T-helper 1 cell treated with Interleukin-12 subunit alpha and Interleukin-12 subunit beta and Interleukin-4 antibody, amounts not matched to agents 30 μg/mL and 1 μg/mL, for 36 hours (primary cell): ENCODE results near the gene MYCBPAP.

Experiments
- H3K27ac Mint-ChIP-seq: one replicate; pipeline ENCODE4 v1.8.0; 2021; ENCODE audit warnings: mild to moderate bottlenecking, mixed read lengths
- H3K27me3 Mint-ChIP-seq: one replicate; pipeline ENCODE4 v1.8.0; 2021; ENCODE audit warnings: low read depth, mixed read lengths
- H3K36me3 Mint-ChIP-seq: one replicate; pipeline ENCODE4 v1.8.0; 2021; ENCODE audit warnings: low read depth, mixed read lengths
- H3K4me1 Mint-ChIP-seq: one replicate; pipeline ENCODE4 v1.8.0; 2021; ENCODE audit warnings: low read depth, mixed read lengths
- H3K4me3 Mint-ChIP-seq: one replicate; pipeline ENCODE4 v1.8.0; 2021; ENCODE audit warnings: mild to moderate bottlenecking, moderate library complexity, mixed read lengths
- H3K9me3 Mint-ChIP-seq: one replicate; pipeline ENCODE4 v1.8.0; 2021; ENCODE audit warnings: mixed read lengths

The MYCBPAP gene

GRCh38 chr17:50541402-50541715, 33.1 kb downstream of the MYCBPAP start:
- Mint-ChIP-seq H3K36me3 (no peaks in the 10 kb centered on the region), H3K4me3 (peak overlapping the region; percentile 85), H3K9me3 (no peaks in the 10 kb centered on the region), H3K27ac (no peak overlapping the region), H3K4me1 (peaks cover 11% of the 10 kb centered on the region), H3K27me3 (peaks cover 20% of the 10 kb centered on the region)

GRCh38 chr17:50541716-50542688, 33.8 kb downstream of the MYCBPAP start:
- Mint-ChIP-seq H3K4me1 (peaks cover 15% of the 10 kb centered on the region), H3K9me3 (no peaks in the 10 kb centered on the region), H3K27me3 (peaks cover 21% of the 10 kb centered on the region), H3K4me3 (peak overlapping the region; percentile 85), H3K27ac (peak overlapping the region; percentile 49), H3K36me3 (no peaks in the 10 kb centered on the region)

- Mint-ChIP-seq H3K9me3 (no peaks in the 10 kb centered on the region), H3K27me3 (peaks cover 21% of the 10 kb centered on the region), H3K4me3 (peak overlapping the region; percentile 85), H3K4me1 (peaks cover 15% of the 10 kb centered on the region), H3K36me3 (no peaks in the 10 kb centered on the region), H3K27ac (no peak overlapping the region)
Measured at GRCh38 chr17:50542795-50543774, 34.8 kb downstream of the MYCBPAP start.

- Mint-ChIP-seq H3K4me3 (peak overlapping the region; percentile 1), H3K27me3 (peaks cover 21% of the 10 kb centered on the region), H3K36me3 (no peaks in the 10 kb centered on the region), H3K4me1 (peaks cover 15% of the 10 kb centered on the region), H3K9me3 (no peaks in the 10 kb centered on the region), H3K27ac (no peak overlapping the region)
Measured at GRCh38 chr17:50544516-50544915, 36.3 kb downstream of the MYCBPAP start.

- Mint-ChIP-seq H3K27me3 (peaks cover 21% of the 10 kb centered on the region), H3K4me1 (peaks cover 15% of the 10 kb centered on the region), H3K4me3 (no peak overlapping the region), H3K36me3 (no peaks in the 10 kb centered on the region), H3K9me3 (no peaks in the 10 kb centered on the region), H3K27ac (no peak overlapping the region)
Measured at GRCh38 chr17:50545311-50545710, 37.1 kb downstream of the MYCBPAP start.

- no peaks in the 10 kb centered on the region for H3K9me3 Mint-ChIP-seq
- H3K4me1 Mint-ChIP-seq = peaks cover 14% of the 10 kb centered on the region
- H3K4me3 Mint-ChIP-seq = peak overlapping the region; percentile 67
- H3K36me3 Mint-ChIP-seq = no peaks in the 10 kb centered on the region
- H3K27me3 Mint-ChIP-seq = peaks cover 21% of the 10 kb centered on the region
- peak overlapping the region; percentile 11 for H3K27ac Mint-ChIP-seq
Measured at GRCh38 chr17:50546701-50547034, 38.4 kb downstream of the MYCBPAP start.

- Mint-ChIP-seq H3K27ac (peak within 1 kb of the TSS; percentile 71), H3K27me3 (peaks cover 21% of the 10 kb centered on the region), H3K36me3 (no peaks in the 10 kb centered on the region), H3K9me3 (no peaks in the 10 kb centered on the region), H3K4me1 (peaks cover 12% of the 10 kb centered on the region), H3K4me3 (peak within 1 kb of the TSS; percentile 76)
Measured at GRCh38 chr17:50547035-50547735, 38.9 kb downstream of the MYCBPAP start, which contains the start of gene SPATA20. TSS of gene SPATA20 (plus strand) at chr17:50547174. CDS start at chr17:50547209, 35 bp downstream.

GRCh38 chr17:50547736-50548083, 39.5 kb downstream of the MYCBPAP start:
- Mint-ChIP-seq H3K9me3 (no peaks in the 10 kb centered on the region), H3K27ac (no peak overlapping the region), H3K36me3 (no peaks in the 10 kb centered on the region), H3K4me1 (peaks cover 6% of the 10 kb centered on the region), H3K27me3 (peaks cover 21% of the 10 kb centered on the region), H3K4me3 (peak overlapping the region; percentile 76)

GRCh38 chr17:50548831-50549230, 40.6 kb downstream of the MYCBPAP start:
- H3K9me3 Mint-ChIP-seq = no peaks in the 10 kb centered on the region
- no peak overlapping the region for H3K27ac Mint-ChIP-seq
- H3K36me3 Mint-ChIP-seq = no peaks in the 10 kb centered on the region
- peaks cover 6% of the 10 kb centered on the region for H3K4me1 Mint-ChIP-seq
- peaks cover 21% of the 10 kb centered on the region for H3K27me3 Mint-ChIP-seq
- peak overlapping the region; percentile 9 for H3K4me3 Mint-ChIP-seq

- no peaks in the 10 kb centered on the region for H3K9me3 Mint-ChIP-seq
- H3K36me3 Mint-ChIP-seq = no peaks in the 10 kb centered on the region
- H3K4me3 Mint-ChIP-seq = no peak overlapping the region
- H3K27ac Mint-ChIP-seq = no peak overlapping the region
- peaks cover 6% of the 10 kb centered on the region for H3K4me1 Mint-ChIP-seq
- peaks cover 16% of the 10 kb centered on the region for H3K27me3 Mint-ChIP-seq
Measured at GRCh38 chr17:50549256-50549941, 41.2 kb downstream of the MYCBPAP start.

- Mint-ChIP-seq H3K27me3 (peaks cover 11% of the 10 kb centered on the region), H3K36me3 (no peaks in the 10 kb centered on the region), H3K9me3 (no peaks in the 10 kb centered on the region), H3K27ac (no peak overlapping the region), H3K4me3 (no peak overlapping the region), H3K4me1 (peaks cover 6% of the 10 kb centered on the region)
Measured at GRCh38 chr17:50549969-50550368, 41.7 kb downstream of the MYCBPAP start.

- H3K27me3 Mint-ChIP-seq = peaks cover 4% of the 10 kb centered on the region
- no peaks in the 10 kb centered on the region for H3K9me3 Mint-ChIP-seq
- H3K36me3 Mint-ChIP-seq = no peaks in the 10 kb centered on the region
- H3K27ac Mint-ChIP-seq = no peak overlapping the region
- H3K4me1 Mint-ChIP-seq = peaks cover 6% of the 10 kb centered on the region
- H3K4me3 Mint-ChIP-seq = no peak overlapping the region
Measured at GRCh38 chr17:50550661-50551432, 42.6 kb downstream of the MYCBPAP start.

- peaks cover under 1% of the 10 kb centered on the region for H3K27me3 Mint-ChIP-seq
- peaks cover 4% of the 10 kb centered on the region for H3K4me1 Mint-ChIP-seq
- no peaks in the 10 kb centered on the region for H3K36me3 Mint-ChIP-seq
- H3K4me3 Mint-ChIP-seq = no peak overlapping the region
- no peaks in the 10 kb centered on the region for H3K9me3 Mint-ChIP-seq
- no peak overlapping the region for H3K27ac Mint-ChIP-seq
Measured at GRCh38 chr17:50551433-50551815, 43.2 kb downstream of the MYCBPAP start.
